AG04450 (cell line): ENCODE results near the gene CTXND1. TPM values are rescaled to one million over a fixed set of nuclear protein-coding genes. Genes with fewer than 3 reads are reported as not detected.

ENCODE experiments used
- CTCF ChIA-PET: fragments of 300-600, 350-600 bp; formaldehyde crosslinking; extraction: SDS; loops from one replicate; lab custom pipeline; 2022; ENCODE audit warnings: antibody characterized with exemption, inconsistent platforms; lab: Charles Lee
- POLR2A ChIA-PET: fragments of 350-600 bp; formaldehyde crosslinking; extraction: SDS; loops from one replicate; lab custom pipeline; 2021; ENCODE audit warnings: antibody characterized with exemption, inconsistent platforms; lab: Yijun Ruan, JAX
- DNase-seq: peaks from one replicate; pipeline ENCODE4 v3.0.0-alpha.2; 2011; ENCODE audit warnings: low read depth, low spot score
- H3K27ac ChIP-seq: one replicate; pipeline ENCODE4 v1.5.1; 2012; ENCODE audit warnings: low read depth, low read length, control low read depth
- H3K27me3 ChIP-seq: one replicate; pipeline ENCODE4 v1.6.0; 2012; ENCODE audit warnings: low read length; ENCODE audit not compliant: control insufficient read depth, insufficient read depth
- H3K4me3 ChIP-seq: 2 replicates; pipeline ENCODE4 v1.5.1; 2011; ENCODE audit warnings: mild to moderate bottlenecking, low read depth, low read length, control low read depth
- H3K9me3 ChIP-seq: 2 replicates; pipeline ENCODE4 v1.5.1; 2012; ENCODE audit warnings: low read length; ENCODE audit not compliant: control insufficient read depth, insufficient read depth
- polyA plus RNA-seq: library from polyadenylated mRNA; depleted of rRNA; stranded (reverse); fragments of >200 nt; gene quantifications from 2 replicates; pipeline ENCODE4 v1.2.3, GENCODE V29; 2011
- TF ChIP-seq, protein P1 (sequence below): IDR thresholded peaks from 2 replicates; pipeline ENCODE4 v1.5.1; 2011; ENCODE audit warnings: low read depth, low read length, control low read depth, inconsistent platforms

The CTXND1 gene
- polyA plus RNA-seq, 1 experiment, result not detected

DNA sequence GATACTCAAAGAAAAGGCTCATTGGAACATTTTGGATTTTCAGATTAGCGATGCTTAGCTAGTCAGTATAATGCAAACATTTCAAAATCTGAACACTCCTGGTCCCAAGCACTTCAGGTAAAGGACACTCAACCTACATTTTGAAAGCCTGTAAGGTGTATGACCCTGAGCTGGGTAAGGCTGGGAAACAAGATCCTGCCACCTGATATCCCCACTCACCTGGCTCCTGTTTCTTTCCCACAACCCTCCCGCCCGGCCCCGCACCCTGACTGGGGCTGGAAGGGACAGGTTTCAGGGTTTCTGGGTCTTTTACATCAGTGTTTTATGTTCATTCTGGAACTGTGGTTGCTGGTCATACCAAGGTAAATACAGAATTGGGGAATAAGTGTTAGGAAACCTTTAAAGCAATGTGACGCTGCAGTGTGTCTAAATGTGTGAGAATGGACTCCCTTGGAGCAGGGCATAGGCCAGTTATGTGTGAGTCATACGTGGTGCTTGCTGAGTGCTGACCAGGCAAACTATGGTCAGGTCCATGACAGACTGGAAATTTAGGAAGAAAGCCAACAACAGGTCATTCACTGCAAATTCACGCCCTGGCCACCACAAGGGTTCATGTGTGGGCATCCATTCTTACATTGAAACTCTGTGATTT, 22.9 kb downstream of the CTXND1 start:
- POLR2A ChIA-PET, result no interaction called here
- TF ChIP-seq, protein P1, sequence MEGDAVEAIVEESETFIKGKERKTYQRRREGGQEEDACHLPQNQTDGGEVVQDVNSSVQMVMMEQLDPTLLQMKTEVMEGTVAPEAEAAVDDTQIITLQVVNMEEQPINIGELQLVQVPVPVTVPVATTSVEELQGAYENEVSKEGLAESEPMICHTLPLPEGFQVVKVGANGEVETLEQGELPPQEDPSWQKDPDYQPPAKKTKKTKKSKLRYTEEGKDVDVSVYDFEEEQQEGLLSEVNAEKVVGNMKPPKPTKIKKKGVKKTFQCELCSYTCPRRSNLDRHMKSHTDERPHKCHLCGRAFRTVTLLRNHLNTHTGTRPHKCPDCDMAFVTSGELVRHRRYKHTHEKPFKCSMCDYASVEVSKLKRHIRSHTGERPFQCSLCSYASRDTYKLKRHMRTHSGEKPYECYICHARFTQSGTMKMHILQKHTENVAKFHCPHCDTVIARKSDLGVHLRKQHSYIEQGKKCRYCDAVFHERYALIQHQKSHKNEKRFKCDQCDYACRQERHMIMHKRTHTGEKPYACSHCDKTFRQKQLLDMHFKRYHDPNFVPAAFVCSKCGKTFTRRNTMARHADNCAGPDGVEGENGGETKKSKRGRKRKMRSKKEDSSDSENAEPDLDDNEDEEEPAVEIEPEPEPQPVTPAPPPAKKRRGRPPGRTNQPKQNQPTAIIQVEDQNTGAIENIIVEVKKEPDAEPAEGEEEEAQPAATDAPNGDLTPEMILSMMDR, result no peak
- no peak for DNase-seq
- CTCF ChIA-PET, result interaction anchor here (1.1 kb wide), 1 partner anchor 9 kb away, joined by 3 read pairs; no protein-coding TSS in a partner anchor
- Histone ChIP-seq H3K4me3 (no peak overlapping the region), H3K27ac (no peak overlapping the region), H3K27me3 (peaks cover 27% of the 10 kb centered on the region), H3K9me3 (no peaks in the 10 kb centered on the region)

DNA sequence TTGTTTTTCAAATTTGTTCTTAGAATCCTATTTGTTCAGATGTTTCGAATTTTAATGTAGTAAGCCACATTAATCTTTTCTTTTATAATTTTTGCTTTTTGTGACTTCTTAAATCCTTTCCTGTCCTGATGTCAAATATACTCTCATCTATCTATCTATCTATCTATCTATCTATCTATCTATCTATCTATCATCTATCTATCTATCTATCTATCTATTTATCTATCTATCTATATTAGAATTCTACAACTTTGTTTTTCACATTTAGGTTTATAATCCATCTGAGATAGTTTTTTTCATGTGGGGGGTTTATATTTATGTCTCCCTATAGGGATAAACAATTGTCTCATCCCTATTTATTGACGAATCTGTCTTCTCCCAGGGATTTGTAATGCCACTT, 32.1 kb downstream of the CTXND1 start:
- no peak for DNase-seq
- CTCF ChIA-PET, result no interaction called here
- POLR2A ChIA-PET, result no interaction called here

DNA sequence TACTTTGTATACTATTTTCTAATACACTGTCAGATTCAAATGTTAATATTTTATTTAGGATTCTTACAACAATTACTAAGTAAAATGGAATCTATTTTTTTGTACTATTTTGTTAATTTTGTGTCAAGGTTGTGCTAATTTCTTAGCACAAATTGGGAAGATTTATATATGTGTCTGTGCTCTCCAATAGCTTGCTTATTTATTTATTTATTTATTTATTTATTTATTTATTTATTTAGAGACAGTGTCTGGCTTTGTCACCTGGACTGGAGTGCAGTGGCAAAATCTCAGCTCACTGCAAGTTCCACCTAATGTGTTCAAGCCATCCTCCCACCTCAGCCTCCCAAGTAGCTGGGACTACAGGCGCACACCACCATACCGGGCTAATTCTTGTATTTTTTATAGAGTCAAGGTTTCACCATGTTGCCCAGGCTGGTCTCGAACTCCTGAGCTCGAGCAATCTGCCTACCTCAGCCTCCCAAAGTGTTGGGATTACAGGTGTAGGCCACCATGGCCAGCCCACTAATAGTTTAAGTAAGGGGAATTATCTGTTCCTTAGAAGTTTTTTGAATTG, 34.6 kb downstream of the CTXND1 start:
- TF ChIP-seq, protein P1, result no peak
- CTCF ChIA-PET, result interaction anchor here (1.1 kb wide), 1 partner anchor 18 kb away, joined by 3 read pairs; no protein-coding TSS in a partner anchor
- peaks cover 6% of the 10 kb centered on the region for H3K27me3 ChIP-seq
- H3K4me3 ChIP-seq, result no peak overlapping the region
- DNase-seq, result no peak
- POLR2A ChIA-PET, result no interaction called here
- no peak overlapping the region for H3K27ac ChIP-seq
- H3K9me3 ChIP-seq, result no peaks in the 10 kb centered on the region

More for the DNA sequence above, 32.1 kb downstream of the CTXND1 start:
- Histone ChIP-seq H3K27me3 (peaks cover 2% of the 10 kb centered on the region), H3K27ac (no peak overlapping the region), H3K4me3 (no peak overlapping the region), H3K9me3 (no peaks in the 10 kb centered on the region)
- TF ChIP-seq, protein P1, result no peak

DNA sequence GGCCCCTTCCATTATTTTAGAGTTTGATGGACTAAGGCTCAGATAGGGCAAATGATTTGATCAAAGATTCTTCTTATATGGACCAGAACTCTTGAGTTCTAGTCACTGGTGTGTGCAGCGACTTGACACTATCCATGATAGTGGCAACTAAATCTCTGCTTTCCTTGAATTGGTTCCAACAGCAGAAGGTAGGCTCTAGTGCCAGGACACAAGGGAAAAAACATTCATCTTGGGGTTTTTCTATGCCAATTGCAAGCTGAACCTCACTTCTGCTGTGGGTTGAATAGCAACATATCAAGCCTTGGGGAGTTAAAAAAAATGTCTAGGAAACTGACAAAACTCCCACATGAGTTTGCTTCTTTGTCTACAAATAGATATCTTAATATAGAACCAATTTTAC, 35.1 kb downstream of the CTXND1 start:
- Histone ChIP-seq H3K4me3 (no peak overlapping the region), H3K27ac (no peak overlapping the region), H3K9me3 (no peaks in the 10 kb centered on the region), H3K27me3 (peaks cover 8% of the 10 kb centered on the region)
- no peak for DNase-seq
- ChIA-PET POLR2A (no interaction called here), CTCF (interaction anchor here (1.1 kb wide), 1 partner anchor 18 kb away, joined by 3 read pairs; no protein-coding TSS in a partner anchor)
- TF ChIP-seq, protein P1, result no peak

DNA sequence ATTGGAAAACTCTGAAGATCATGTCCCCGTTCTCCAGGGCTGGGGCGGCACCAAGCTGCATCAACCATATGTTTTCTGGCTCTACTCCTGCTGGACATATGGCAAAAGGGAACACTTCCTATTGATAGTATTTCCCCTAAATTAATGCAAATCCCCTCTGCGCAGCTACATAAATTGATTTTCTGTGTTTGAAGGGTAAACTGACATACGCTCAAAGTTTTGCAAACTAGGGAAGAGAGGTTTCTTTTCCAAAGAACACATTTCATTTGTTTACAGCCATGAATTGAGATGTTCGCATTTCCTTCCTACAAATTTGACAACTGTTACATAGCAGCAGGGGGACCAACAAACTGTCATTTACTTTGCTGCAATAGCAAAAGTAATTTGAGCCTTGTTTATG, 35.9 kb downstream of the CTXND1 start:
- no peak for DNase-seq
- H3K9me3 ChIP-seq, result no peaks in the 10 kb centered on the region
- POLR2A ChIA-PET, result no interaction called here
- peaks cover 14% of the 10 kb centered on the region for H3K27me3 ChIP-seq
- H3K27ac ChIP-seq, result no peak overlapping the region
- CTCF ChIA-PET, result no interaction called here
- no peak overlapping the region for H3K4me3 ChIP-seq
- TF ChIP-seq, protein P1, result no peak
